Hepatocyte (in vitro differentiated cells): ENCODE results near the gene CTNND2. TPM values are rescaled to one million over a fixed set of nuclear protein-coding genes. Genes with fewer than 3 reads are reported as not detected.

Experiments
- DNase-seq: peaks from one replicate; pipeline ENCODE4 v3.0.0-alpha.2; 2016; ENCODE audit warnings: low spot score
- H2AFZ ChIP-seq: fragments of 200-600 bp; sonication (generic); 2 replicates; pipeline ENCODE4 v1.6.0; 2016; ENCODE audit warnings: antibody characterized with exemption, mild to moderate bottlenecking
- H3K27ac ChIP-seq: fragments of 200-600 bp; sonication (generic); 2 replicates; pipeline ENCODE4 v1.5.1; 2016; ENCODE audit warnings: mild to moderate bottlenecking
- H3K27me3 ChIP-seq: fragments of 200-600 bp; sonication (generic); 2 replicates; pipeline ENCODE4 v1.6.1; 2016
- H3K36me3 ChIP-seq: fragments of 200-600 bp; sonication (generic); replicated peaks from 2 replicates; pipeline ENCODE4 v1.5.1; 2016; ENCODE audit warnings: low read depth; ENCODE audit not compliant: insufficient read depth
- H3K4me1 ChIP-seq: fragments of 200-600 bp; sonication (generic); 2 replicates; pipeline ENCODE4 v1.5.1; 2016; ENCODE audit warnings: mild to moderate bottlenecking, moderate library complexity; ENCODE audit not compliant: insufficient read depth
- H3K4me2 ChIP-seq: fragments of 200-600 bp; sonication (generic); 2 replicates; pipeline ENCODE4 v1.6.0; 2016
- H3K4me3 ChIP-seq: fragments of 200-600 bp; sonication (generic); 2 replicates; pipeline ENCODE4 v1.5.1; 2016; ENCODE audit warnings: mild to moderate bottlenecking
- H3K79me2 ChIP-seq: fragments of 200-600 bp; sonication (generic); 2 replicates; pipeline ENCODE4 v1.6.0; 2017; ENCODE audit warnings: mild to moderate bottlenecking
- H3K9me2 ChIP-seq: fragments of 200-600 bp; sonication (generic); replicated peaks from 2 replicates; pipeline ENCODE4 v1.6.0; 2017; ENCODE audit warnings: mild to moderate bottlenecking; ENCODE audit not compliant: insufficient read depth
- H3K9me3 ChIP-seq: fragments of 200-600 bp; sonication (generic); 2 replicates; pipeline ENCODE4 v1.5.1; 2016; ENCODE audit warnings: low read depth, mild to moderate bottlenecking
- H4K20me1 ChIP-seq: fragments of 200-600 bp; sonication (generic); 2 replicates; pipeline ENCODE4 v1.6.0; 2016; ENCODE audit warnings: mild to moderate bottlenecking; ENCODE audit not compliant: insufficient read depth, poor library complexity, severe bottlenecking
- EZH2 ChIP-seq: fragments of 200-600 bp; sonication (generic); IDR thresholded peaks from 2 replicates; pipeline ENCODE4 v1.6.1; 2016; ENCODE audit warnings: antibody characterized with exemption, mild to moderate bottlenecking, borderline replicate concordance
- EZH2phosphoT487 ChIP-seq: fragments of 200-600 bp; sonication (generic); IDR thresholded peaks from one replicate; pipeline ENCODE4 v1.6.1; 2018; ENCODE audit warnings: antibody characterized with exemption, mild to moderate bottlenecking, low read depth, moderate library complexity; ENCODE audit not compliant: unreplicated experiment, severe bottlenecking
- WGBS: methylation state at CpG from one replicate; pipeline ENCODE4 v1.1.6; 2016; ENCODE audit warnings: low lambda C conversion rate; ENCODE audit errors: missing lambda C conversion rate; 5-methylcytosine and 5-hydroxymethylcytosine counted together
- polyA plus RNA-seq: library from polyadenylated mRNA; unstranded; fragments of >200 nt; fragmentation: Nextera tagmentation; extraction: Ambion mirVana; gene quantifications from 2 replicates; pipeline ENCODE4 v1.2.1, GENCODE V29; 2016
- total RNA-seq: library from RNA; depleted of rRNA; stranded (reverse); fragments of >200 nt; gene quantifications from 2 replicates; pipeline ENCODE4 v1.2.3, GENCODE V29; 2014
- TF ChIP-seq, protein P1 (sequence below): fragments of 200-600 bp; sonication (generic); IDR thresholded peaks from 2 replicates; pipeline ENCODE4 v1.5.1; 2016; ENCODE audit warnings: antibody characterized with exemption, mild to moderate bottlenecking; ENCODE audit not compliant: poor library complexity

The CTNND2 gene
- total and polyA plus RNA-seq, 2 experiments from 2014 or later, result 27.5 to 30.3 TPM

DNA sequence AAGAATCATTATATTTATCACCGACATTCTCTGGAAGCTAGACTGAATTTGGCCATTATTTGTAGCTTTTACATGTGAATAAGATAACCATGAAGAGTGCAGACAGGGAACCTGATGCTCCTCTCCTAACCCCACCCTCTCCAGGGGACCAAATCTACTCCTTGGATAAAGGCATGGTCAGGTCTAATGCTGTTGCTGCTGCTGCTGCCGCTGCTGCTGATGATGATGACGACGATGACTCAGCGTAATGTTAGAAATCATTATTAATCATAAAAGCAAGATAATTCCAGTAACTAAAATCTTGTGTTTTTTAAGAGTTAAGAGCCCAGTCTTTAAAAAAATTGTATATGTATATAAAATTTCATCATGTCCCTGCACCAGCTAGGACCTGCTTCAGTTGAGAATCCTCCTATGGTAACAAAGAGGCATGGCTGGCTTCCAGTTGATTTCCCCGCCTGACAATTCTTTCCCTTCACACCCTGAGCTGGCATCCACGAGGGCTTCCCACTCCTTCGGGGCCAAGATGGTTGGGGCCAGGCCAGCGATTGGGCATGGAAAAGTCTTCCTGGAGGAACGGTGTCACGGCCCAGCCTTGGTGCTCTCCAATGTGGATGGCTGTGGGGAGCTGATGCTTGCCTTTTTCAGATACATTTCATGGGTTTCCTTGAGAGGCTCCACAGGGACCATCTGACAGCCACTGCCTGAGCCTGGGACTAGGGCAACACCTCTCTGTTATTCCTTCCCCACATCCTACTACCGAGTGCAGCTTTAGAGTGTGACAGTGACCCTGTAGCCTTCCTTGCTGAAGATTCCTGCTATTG, 400.0 kb downstream of the CTNND2 start:
- no peaks in the 10 kb centered on the region for H3K27me3 ChIP-seq
- H3K9me3 ChIP-seq, result no peaks in the 10 kb centered on the region
- no peak overlapping the region for H2AFZ ChIP-seq
- H3K36me3 ChIP-seq, result no peaks in the 10 kb centered on the region
- no peaks in the 10 kb centered on the region for H3K9me2 ChIP-seq
- peaks cover 37% of the 10 kb centered on the region for H3K4me1 ChIP-seq
- no peak overlapping the region for H3K27ac ChIP-seq
- WGBS, result 96% methylated on average over 12 of the region's 12 CpGs
- no peaks in the 10 kb centered on the region for H4K20me1 ChIP-seq
- DNase-seq, result no peak
- no peak overlapping the region for H3K4me3 ChIP-seq
- H3K79me2 ChIP-seq, result no peaks in the 10 kb centered on the region
- TF ChIP-seq EZH2, result no peak
- no peak for TF ChIP-seq EZH2phosphoT487
- TF ChIP-seq, protein P1, sequence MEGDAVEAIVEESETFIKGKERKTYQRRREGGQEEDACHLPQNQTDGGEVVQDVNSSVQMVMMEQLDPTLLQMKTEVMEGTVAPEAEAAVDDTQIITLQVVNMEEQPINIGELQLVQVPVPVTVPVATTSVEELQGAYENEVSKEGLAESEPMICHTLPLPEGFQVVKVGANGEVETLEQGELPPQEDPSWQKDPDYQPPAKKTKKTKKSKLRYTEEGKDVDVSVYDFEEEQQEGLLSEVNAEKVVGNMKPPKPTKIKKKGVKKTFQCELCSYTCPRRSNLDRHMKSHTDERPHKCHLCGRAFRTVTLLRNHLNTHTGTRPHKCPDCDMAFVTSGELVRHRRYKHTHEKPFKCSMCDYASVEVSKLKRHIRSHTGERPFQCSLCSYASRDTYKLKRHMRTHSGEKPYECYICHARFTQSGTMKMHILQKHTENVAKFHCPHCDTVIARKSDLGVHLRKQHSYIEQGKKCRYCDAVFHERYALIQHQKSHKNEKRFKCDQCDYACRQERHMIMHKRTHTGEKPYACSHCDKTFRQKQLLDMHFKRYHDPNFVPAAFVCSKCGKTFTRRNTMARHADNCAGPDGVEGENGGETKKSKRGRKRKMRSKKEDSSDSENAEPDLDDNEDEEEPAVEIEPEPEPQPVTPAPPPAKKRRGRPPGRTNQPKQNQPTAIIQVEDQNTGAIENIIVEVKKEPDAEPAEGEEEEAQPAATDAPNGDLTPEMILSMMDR, result no peak
- no peak overlapping the region for H3K4me2 ChIP-seq

DNA sequence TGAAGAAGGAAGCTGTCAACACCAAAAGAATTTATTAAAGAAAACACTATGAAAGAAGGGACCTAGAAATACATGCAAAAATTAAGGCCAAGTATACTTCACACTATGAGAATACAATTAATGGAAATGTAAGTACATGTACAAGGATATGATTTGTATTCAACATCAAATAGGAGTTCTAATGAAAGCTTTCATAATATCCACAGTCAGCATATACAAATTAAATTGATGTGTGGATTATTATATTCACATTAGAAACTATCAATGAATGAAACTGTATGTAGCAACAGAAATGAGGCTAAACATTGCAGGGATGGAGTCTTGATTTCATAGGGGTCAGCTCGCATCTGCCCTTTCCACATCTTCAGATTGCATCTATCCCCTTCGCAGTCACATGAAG, 401.5 kb downstream of the CTNND2 start:
- no peak overlapping the region for H3K27ac ChIP-seq

DNA sequence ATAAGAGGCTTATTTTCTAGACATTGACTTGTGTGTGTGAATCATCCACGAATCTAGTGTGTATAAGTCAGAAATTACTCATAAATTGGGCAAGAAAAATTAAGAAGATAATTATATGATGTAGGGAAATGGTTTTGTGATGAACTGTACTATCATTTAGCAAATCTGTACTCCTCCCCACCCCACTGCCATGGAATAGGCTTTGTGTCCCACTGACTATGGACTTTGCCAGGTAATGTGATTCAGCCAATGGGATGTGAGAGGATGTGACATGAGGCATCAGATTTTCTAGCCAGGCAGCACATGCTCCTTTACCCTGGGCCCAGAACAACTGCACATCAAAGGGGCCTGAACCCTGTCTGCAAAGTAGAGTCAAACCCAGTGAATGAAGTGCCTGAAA, 406.6 kb downstream of the CTNND2 start:
- Histone ChIP-seq H3K27ac (no peak overlapping the region), H3K79me2 (no peaks in the 10 kb centered on the region), H3K9me3 (no peaks in the 10 kb centered on the region), H3K4me1 (no peaks in the 10 kb centered on the region), H2AFZ (no peak overlapping the region), H4K20me1 (no peaks in the 10 kb centered on the region), H3K36me3 (no peaks in the 10 kb centered on the region), H3K4me2 (no peak overlapping the region), H3K27me3 (no peaks in the 10 kb centered on the region), H3K9me2 (no peaks in the 10 kb centered on the region), H3K4me3 (no peak overlapping the region)
- WGBS, result 92% methylated on average over 1 of the region's 1 CpG
- no peak for TF ChIP-seq EZH2phosphoT487
- TF ChIP-seq EZH2, result no peak
- TF ChIP-seq, protein P1, result no peak
- DNase-seq, result no peak

More for the DNA sequence above, 401.5 kb downstream of the CTNND2 start:
- DNase-seq, result no peak
- H3K27me3 ChIP-seq, result no peaks in the 10 kb centered on the region
- 98% methylated on average over 2 of the region's 2 CpGs for WGBS
- no peaks in the 10 kb centered on the region for H4K20me1 ChIP-seq
- no peak overlapping the region for H3K4me3 ChIP-seq
- H3K36me3 ChIP-seq, result no peaks in the 10 kb centered on the region
- no peak overlapping the region for H2AFZ ChIP-seq
- peaks cover 23% of the 10 kb centered on the region for H3K4me1 ChIP-seq
- no peaks in the 10 kb centered on the region for H3K9me3 ChIP-seq
- no peaks in the 10 kb centered on the region for H3K9me2 ChIP-seq
- TF ChIP-seq, protein P1, result no peak
- TF ChIP-seq EZH2 (no peak), EZH2phosphoT487 (no peak)
- no peak overlapping the region for H3K4me2 ChIP-seq
- no peaks in the 10 kb centered on the region for H3K79me2 ChIP-seq
